Fibroblast of skin of left biceps (primary cell): ENCODE data around the gene CTPS2.

Experiments used
- DNase-seq, 2 experiments: peaks; one replicate each; pipeline ENCODE4 v3.0.0-alpha.2; 2013; ENCODE audit warnings: low read depth in 2 of 2

CTPS2 gene

GRCh38 chrX:16711893-16712547 lies 449 bp downstream of the CTPS2 start:
- DNase-seq = no peak

DNA sequence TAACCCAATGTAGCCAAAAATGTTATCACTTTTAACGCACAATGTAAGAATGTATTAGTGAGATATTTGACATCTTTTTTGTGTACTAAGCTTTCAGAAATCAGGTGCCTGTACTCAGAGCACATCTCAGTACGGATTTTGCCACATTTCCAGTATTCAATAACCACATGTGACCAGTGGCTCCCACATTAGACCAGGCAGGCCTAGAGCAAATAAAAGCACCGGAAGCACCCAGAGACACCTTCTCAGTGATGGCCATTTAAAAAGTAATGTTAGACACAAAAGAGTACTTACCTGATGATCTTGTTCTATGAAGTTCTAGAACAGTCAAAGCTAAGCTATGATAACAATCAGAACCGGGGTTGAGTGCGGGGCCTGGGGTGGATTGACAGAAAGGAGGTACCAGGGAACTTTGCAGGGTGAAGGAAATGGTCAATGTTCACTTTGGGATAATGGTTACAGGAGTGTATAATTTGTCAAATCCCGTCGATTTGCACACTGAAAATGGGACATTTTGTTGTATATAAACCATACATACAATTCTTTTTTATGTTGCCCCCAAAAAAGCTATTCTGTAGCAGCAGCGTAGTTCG lies 1.2 kb downstream of the CTPS2 start:
- no peak for DNase-seq

- no peak for DNase-seq
These were observed 4.5 kb downstream of the CTPS2 start for GRCh38 chrX:16708016-16708415.

DNA sequence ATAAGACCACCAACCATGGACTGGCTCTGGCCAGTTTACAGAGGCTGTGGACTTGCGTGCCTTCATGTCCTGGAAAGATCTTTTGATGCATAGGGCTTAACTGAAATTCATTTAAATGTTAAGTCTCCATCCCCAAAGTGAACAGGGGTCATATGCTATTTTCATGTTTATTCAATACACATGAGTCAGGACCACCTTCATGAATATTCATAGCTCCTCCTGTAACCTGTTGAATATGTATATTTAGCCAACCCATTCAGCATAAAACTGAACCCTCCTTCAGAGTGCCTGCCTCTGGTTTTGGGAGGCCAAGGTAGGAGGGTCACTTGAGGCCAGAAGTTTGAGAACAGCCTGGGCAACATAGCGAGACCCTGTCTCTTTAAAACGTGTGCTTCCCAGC lies 7.1 kb downstream of the CTPS2 start:
- no peak for DNase-seq

DNA sequence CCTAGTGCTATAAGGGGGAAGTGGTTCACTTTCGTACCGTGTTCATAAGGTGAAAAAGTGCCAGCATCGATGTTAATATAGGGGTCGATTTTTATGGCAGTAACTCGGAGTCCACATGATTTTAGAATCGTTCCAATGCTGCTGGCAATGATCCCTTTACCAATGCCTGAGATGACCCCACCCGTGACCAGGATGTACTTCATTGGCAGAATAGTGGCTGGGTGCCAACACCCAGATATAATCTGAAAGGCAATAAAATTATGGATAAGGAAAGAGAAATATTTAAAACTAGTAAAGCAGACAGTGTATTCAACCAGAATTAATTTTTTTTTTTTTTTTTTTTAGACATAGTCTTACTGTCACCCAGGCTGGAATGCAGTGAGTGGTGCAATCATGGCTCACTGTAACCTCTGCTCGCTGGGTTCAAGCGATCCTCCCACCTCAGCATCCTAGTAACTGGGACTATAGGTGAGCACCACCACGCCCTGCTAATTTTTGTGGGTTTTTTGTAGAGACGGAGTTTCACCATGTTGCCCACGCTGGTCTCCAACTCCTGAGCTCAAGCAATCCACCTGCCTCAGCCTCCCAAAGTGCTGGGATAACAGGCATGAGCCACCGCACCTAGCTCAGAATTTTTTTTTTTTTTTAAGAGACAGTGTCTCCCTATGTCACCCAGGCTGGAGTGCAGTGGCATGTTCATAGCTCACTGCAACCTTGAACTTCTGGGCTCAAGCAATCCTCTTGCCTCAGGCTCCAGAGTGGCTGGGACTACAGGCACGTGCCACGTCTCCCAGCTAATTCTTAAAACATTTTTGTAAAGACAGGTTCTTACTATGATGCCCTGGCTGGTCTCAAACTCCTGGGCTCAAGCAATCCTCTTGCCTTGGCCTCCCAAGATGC lies 9.5 kb downstream of the CTPS2 start:
- no peak for DNase-seq

GRCh38 chrX:16700734-16701133 lies 11.7 kb downstream of the CTPS2 start:
- DNase-seq = no peak

DNA sequence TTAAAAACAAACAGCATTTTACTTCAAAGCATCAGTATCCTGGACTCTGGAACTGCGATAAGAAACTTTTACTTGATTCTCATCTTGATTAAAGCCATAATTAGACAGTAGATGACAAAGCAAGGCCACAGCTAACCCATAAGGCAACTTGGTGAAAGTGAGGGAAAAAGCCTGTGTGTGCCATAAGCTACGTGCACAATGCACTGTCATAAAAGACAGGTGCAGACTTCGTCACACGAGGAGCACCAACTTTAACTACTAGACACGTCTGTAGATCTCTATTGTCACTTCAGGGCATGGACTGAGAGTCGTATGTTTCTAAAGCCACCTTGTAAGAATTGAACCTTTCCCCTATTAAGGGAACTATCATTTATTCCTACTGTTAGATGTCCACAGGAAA lies 13.1 kb downstream of the CTPS2 start:
- DNase-seq = no peak

DNA sequence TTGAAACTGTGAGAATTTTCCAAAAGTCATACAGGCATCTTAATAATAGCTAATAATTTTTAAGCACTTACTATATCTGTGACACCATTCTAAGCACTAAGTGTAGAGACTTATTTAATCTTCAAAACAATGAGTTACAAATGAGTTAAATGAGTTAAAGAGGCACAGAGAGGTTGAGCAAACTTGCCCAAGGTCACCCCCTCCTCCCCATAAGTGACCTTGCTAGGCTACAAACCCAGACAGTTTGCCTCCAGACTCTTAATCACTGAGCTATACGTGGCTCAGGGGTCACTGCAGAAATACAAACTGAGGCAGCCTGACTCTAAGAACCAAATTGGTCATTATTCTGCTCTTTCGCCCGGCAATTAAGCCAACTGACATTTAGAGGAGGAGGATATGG lies 15.5 kb downstream of the CTPS2 start:
- no peak for DNase-seq

GRCh38 chrX:16695079-16695676 lies 17.3 kb downstream of the CTPS2 start:
- DNase-seq = no peak

GRCh38 chrX:16687514-16687913 lies 25.0 kb downstream of the CTPS2 start:
- no peak for DNase-seq

- DNase-seq = no peak
These were observed 29.3 kb downstream of the CTPS2 start for GRCh38 chrX:16683007-16683664.

- no peak for DNase-seq
These were observed 33.8 kb downstream of the CTPS2 start for GRCh38 chrX:16678689-16679088.

GRCh38 chrX:16671005-16671404 lies 41.5 kb downstream of the CTPS2 start:
- peak; percentile 33 to 36 for DNase-seq

DNA sequence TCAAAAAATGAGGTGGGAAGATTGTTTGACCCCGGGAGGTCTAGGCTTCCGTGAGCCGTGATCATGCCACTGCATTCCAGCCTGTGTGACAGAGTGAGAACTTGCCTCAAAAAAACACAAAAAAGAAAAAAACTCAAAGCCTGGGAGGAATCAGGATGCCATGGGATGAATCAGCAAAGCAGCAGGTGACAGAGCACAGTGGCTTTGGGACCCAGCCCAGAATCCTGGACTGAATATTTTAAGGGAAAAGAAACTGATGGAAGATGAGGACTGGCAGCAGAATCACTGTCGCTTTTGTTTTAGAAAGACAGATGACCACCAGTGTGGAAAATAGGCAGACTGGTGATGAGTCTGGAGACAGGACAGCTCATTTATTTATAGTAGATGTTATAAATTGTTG lies 45.9 kb downstream of the CTPS2 start:
- no peak for DNase-seq

- no peak for DNase-seq
These were observed 47.4 kb downstream of the CTPS2 start for GRCh38 chrX:16665089-16665488.

DNA sequence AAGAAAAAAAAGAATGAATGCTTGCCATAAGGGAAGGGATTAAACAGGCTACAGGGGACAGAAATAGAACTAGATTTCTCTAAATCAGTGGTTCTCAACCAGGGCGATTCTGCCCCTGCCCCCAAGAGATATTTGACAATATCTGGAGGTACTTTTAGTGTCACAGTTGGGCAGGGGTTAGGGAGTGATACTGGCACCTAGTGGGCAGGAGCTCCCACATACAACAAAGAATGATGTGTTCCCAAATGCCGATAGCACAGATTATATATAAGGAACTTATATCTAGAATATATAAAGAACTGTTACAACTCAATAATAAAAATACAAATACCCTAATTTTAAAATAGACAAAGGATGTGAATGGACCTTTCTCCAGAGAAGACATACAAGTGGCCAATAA lies 47.8 kb downstream of the CTPS2 start:
- no peak for DNase-seq

DNA sequence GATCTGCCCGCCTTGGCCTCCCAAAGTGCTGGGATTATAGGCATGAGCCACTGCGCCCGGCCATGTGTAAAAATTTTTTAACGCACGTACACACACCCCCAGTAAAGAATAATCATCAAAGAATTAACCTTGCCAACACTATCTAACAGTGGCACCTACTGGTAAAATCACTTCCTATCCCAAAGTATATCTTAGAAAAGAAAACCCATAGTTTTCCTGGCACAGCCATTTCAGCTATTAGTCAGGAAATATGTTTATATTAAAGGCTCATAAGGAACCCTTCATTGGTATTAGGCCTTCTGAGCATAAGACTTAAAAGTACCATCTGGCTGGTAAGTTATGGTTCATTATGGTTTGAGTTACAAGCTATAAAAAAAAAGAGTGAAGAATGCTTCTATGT lies 48.4 kb downstream of the CTPS2 start:
- DNase-seq = no peak

- no peak for DNase-seq
These were observed 50.1 kb downstream of the CTPS2 start for GRCh38 chrX:16662402-16662801.

- no peak for DNase-seq
These were observed 51.0 kb downstream of the CTPS2 start for GRCh38 chrX:16661495-16661894.

DNA sequence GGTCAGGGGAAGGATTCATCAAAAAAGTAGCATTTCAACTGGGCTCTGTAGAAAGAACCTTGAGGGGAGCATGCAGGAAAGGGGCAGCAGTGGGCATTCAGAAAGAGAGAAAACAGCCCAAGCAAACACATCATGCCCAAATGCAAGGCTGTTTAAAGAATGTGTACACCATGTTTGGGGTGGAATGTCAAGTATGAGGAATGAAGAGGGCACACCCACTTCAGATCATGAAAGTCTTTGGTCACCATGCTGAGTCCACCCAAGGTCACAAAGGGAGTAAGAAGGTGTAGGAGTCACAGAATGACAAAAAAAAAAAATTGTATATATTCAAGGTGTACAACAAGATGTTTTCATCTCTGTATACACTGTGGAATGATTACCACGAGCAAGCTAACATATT lies 53.1 kb downstream of the CTPS2 start:
- no peak for DNase-seq

DNA sequence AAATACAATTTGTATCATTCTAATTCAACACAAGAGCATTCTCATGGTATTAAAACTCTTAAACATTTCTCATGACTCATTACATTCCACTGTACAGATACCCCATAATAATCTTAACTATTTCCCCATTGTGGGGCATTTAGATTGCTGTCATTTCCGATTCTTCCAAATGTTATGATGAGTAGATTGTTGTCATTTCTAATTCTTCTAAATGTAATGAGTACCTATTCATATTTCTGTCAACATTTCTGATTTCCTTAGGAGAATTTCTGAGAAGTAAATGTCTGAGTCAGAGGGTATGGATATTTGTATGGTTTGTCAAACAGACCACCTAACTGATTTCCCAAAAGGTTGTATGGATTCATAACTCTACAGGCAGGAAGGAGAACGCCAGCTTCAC lies 54.2 kb downstream of the CTPS2 start:
- peak; percentile 80 to 83 for DNase-seq

GRCh38 chrX:16654093-16654492 lies 58.4 kb downstream of the CTPS2 start:
- DNase-seq = no peak
